ENCODE results near the gene COBLL1.

- TF ChIP-seq CTCF (conservative IDR thresholded peaks at IDR 0.05) (no peak), ZFX (IDR thresholded peaks at IDR 0.05) (no peak)
Observed at GRCh38 chr2:164722616-164723338, 118.8 kb downstream of the COBLL1 start.

Measured in C4-2B (cell line).